Left lung (tissue), 8 donors: ENCODE results near the gene PTGDR. TPM values are rescaled to one million over a fixed set of nuclear protein-coding genes. Genes with fewer than 3 reads are reported as not detected.

ENCODE experiments used
- polyA plus RNA-seq, 6 donors: library from polyadenylated mRNA; unstranded; fragments of 120-200 nt; gene quantifications; one replicate each; pipeline ENCODE4 v1.2.1, GENCODE V29; 2013; ENCODE audit not compliant: insufficient read length in 6 of 6
- total RNA-seq, 2 donors: library from RNA; stranded (reverse); fragmentation: NEBNext Ultra II Directional; extraction: Animal tissue kit (Norgen Biotek cat#: 25700); gene quantifications; one replicate each; pipeline ENCODE4 v1.2.1, GENCODE V29; 2021
- donor health status: DM: no; HTN: yes; CAD: no.
- donor health status: DM: no; HTN: no; CAD: no.

The PTGDR gene
- total and polyA plus RNA-seq, 8 donors = 0.11 to 0.97 (median 0.38) TPM

Other genes starting within 250 kb of the PTGDR start
- gene NID2, start 198.6 kb upstream of the PTGDR start, total RNA-seq = 10 to 100 TPM; 25.0 to 30.7 TPM
- 100 to 1,000 TPM; 225 to 593 (median 249) TPM for gene NID2, start 198.6 kb upstream of the PTGDR start, polyA plus RNA-seq
- 10 to 100 TPM in 1 of 2 donors, 1 to 10 TPM in 1; 8.9 to 19.2 TPM for gene PTGER2, start 46.6 kb downstream of the PTGDR start, total RNA-seq
- gene PTGER2, start 46.6 kb downstream of the PTGDR start, polyA plus RNA-seq = 1 to 10 TPM; 3.4 to 6.4 (median 5.1) TPM